Adrenal gland (tissue), 12 donors: ENCODE measurements around the gene EFNA3. TPM values are rescaled to one million over a fixed set of nuclear protein-coding genes. Genes with fewer than 3 reads are reported as not detected.

Experiments used
- DNase-seq, 7 donors: peaks; one replicate each; pipeline ENCODE4 v3.0.0-alpha.2; 2019 to 2020
- H3K27ac ChIP-seq, 5 donors: fragments of 200-600 bp; sonication (generic) in 4 of 5; 1 replicate in 3 of 5; 2 replicates in 2 of 5; pipeline versions ENCODE4 v1.5.1 to v1.8.0; 2016 to 2020; ENCODE audit warnings: mild to moderate bottlenecking in 1 of 5
- H3K27me3 ChIP-seq: fragments of 200-600 bp; 2 replicates; pipeline ENCODE4 v1.8.0; 2021
- H3K36me3 ChIP-seq, 2 donors: fragments of 200-600 bp; replicated peaks in 1 of 2; 1 replicate in 1 of 2; 2 replicates in 1 of 2; pipeline versions ENCODE4 v1.5.1 to v1.8.0; 2018 to 2022
- H3K4me1 ChIP-seq, 2 donors: fragments of 200-600 bp; replicated peaks in 1 of 2; 1 replicate in 1 of 2; 2 replicates in 1 of 2; pipeline versions ENCODE4 v1.5.1 to v1.8.0; 2018 to 2021
- H3K4me3 ChIP-seq, 4 donors: fragments of 200-600 bp; sonication (generic) in 3 of 4; one replicate each; pipeline ENCODE4 v1.5.1; 2016 to 2018
- H3K9me3 ChIP-seq, 3 donors: fragments of 200-600 bp; sonication (generic) in 1 of 3; replicated peaks in 1 of 3; 1 replicate in 2 of 3; 2 replicates in 1 of 3; pipeline versions ENCODE4 v1.5.1 to v1.8.0; 2016 to 2021
- POLR2A ChIP-seq, 2 donors: fragments of 450-650 bp; IDR thresholded peaks; one replicate each; pipeline ENCODE4 v1.6.1; 2017; ENCODE audit warnings: antibody characterized with exemption in 2 of 2, mild to moderate bottlenecking in 2 of 2, moderate library complexity in 1 of 2
- WGBS, 4 donors: extraction: QIAGEN DNeasy Blood & Tissue Kit in 2 of 4; methylation state at CpG; one replicate each; pipeline versions ENCODE4 v1.1.5 to v1.1.7; 2013 to 2017; 5-methylcytosine and 5-hydroxymethylcytosine counted together
- intact Hi-C, 2 donors: fragments of 100-400 bp; cut with DNase I; formaldehyde crosslinking; loops; one replicate each; pipeline versions ENCODE4 v1.14.1 to v1.15.0; 2022 to 2023
- polyA plus RNA-seq, 3 donors: library from polyadenylated mRNA; stranded (reverse); fragments of 200-250 nt in 2 of 3; fragments of 350-450 nt in 1 of 3; fragmentation: Illumina TruSeq in 1 of 3; extraction: RNeasy Lipid Tissue Mini Kit (QIAGEN cat#74804) in 1 of 3; gene quantifications; one replicate each; pipeline ENCODE4 v1.2.3, GENCODE V29; 2013 to 2014
- total RNA-seq, 9 donors: library from RNA; depleted of rRNA in 4 of 9; stranded (reverse); fragments of >200 nt in 4 of 9; fragments of 120-200 nt in 1 of 9; fragmentation: NEBNext Ultra II Directional in 1 of 9; extraction: Animal tissue kit (Norgen Biotek cat#: 25700) in 1 of 9; gene quantifications; one replicate each; pipeline versions ENCODE4 v1.1.0 to v1.2.4, GENCODE V29; 2013 to 2023
- TF ChIP-seq, protein P1 (sequence below), 6 experiments: fragments of 450-650 bp in 4 of 6; fragments of 200-600 bp in 2 of 6; sonication (generic) in 1 of 6; IDR thresholded peaks; 1 replicate in 5 of 6; 2 replicates in 1 of 6; pipeline versions ENCODE4 v1.5.1 to v1.8.0; 2016 to 2021; ENCODE audit warnings: antibody characterized with exemption in 6 of 6, mild to moderate bottlenecking in 2 of 6, moderate library complexity in 1 of 6
- donor health status: healthy with polysubstance abuse.
- donor health status: Bipolar disorder and iron deficiency.
- donor health status: DM: yes; HTN: yes; CAD: no.
- donor health status: DM: no; HTN: no; CAD: no.
- donor health status: DM: no; HTN: no; CAD: no.
- donor health status: DM: yes; HTN: yes; CAD: no.

Gene EFNA3
- total and polyA plus RNA-seq, 12 donors, result 1.4 to 7.3 (median 3.3) TPM

DNA sequence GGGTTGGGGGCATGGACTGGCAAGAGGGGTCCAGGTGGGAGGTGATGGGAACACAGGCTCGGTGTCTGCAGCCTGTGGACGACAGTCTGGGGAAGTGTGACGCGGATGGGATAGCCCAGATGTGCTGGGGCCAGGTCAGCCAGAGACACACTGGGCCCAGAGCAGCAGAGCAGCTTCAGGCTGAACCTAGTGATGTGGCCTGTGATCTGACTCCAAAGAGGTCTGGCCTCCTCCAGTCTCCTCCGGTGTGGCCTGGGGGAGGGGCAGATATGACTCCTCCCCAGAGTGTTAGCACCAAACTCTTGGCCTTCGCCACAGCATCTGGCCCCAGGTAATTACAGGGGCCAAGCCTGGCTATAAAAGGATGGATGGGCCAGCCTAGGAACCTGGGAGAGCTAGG lies 13.5 kb downstream of the EFNA3 start:
- H3K4me1 ChIP-seq, result peaks cover 0 to 5% of the 10 kb centered on the region in 2 donors
- TF ChIP-seq, protein P1, sequence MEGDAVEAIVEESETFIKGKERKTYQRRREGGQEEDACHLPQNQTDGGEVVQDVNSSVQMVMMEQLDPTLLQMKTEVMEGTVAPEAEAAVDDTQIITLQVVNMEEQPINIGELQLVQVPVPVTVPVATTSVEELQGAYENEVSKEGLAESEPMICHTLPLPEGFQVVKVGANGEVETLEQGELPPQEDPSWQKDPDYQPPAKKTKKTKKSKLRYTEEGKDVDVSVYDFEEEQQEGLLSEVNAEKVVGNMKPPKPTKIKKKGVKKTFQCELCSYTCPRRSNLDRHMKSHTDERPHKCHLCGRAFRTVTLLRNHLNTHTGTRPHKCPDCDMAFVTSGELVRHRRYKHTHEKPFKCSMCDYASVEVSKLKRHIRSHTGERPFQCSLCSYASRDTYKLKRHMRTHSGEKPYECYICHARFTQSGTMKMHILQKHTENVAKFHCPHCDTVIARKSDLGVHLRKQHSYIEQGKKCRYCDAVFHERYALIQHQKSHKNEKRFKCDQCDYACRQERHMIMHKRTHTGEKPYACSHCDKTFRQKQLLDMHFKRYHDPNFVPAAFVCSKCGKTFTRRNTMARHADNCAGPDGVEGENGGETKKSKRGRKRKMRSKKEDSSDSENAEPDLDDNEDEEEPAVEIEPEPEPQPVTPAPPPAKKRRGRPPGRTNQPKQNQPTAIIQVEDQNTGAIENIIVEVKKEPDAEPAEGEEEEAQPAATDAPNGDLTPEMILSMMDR (IDR thresholded peaks at IDR 0.05), result no peak
- no peak for TF ChIP-seq POLR2A (IDR thresholded peaks at IDR 0.05)
- no peak overlapping the region for H3K4me3 ChIP-seq
- intact Hi-C loops, result loop anchor here (2.0 to 5.0 kb wide), 2 partner anchors 35 to 75 kb away; partner anchors contain the start of gene EFNA1 (in 1 of the 2)
- WGBS, 4 donors, result 67 to 74% (median 70%) methylated on average over 5 to 6 of the region's 6 CpGs
- no peak overlapping the region for H3K27ac ChIP-seq
- DNase-seq, result no peak
- H3K9me3 ChIP-seq, result no peaks in the 10 kb centered on the region
- no peaks in the 10 kb centered on the region for H3K27me3 ChIP-seq
- H3K36me3 ChIP-seq, result no peaks in the 10 kb centered on the region

GRCh38 chr1:155092641-155093040 lies 14.0 kb downstream of the EFNA3 start:
- intact Hi-C loops, result loop anchor here (2.0 to 5.0 kb wide), 2 partner anchors 35 to 74 kb away; partner anchors contain the start of gene EFNA1 (in 1 of the 2)
- no peak for TF ChIP-seq POLR2A (IDR thresholded peaks at IDR 0.05)
- Histone ChIP-seq H3K36me3 (no peaks in the 10 kb centered on the region), H3K27ac (no peak overlapping the region), H3K4me1 (peaks cover 0 to 5% of the 10 kb centered on the region in 2 donors), H3K9me3 (no peaks in the 10 kb centered on the region), H3K4me3 (no peak overlapping the region), H3K27me3 (no peaks in the 10 kb centered on the region)
- no peak for DNase-seq
- WGBS, 4 donors, result 71 to 84% (median 81%) methylated on average over 12 of the region's 12 CpGs

- 22 to 37% (median 32%) methylated on average over 10 to 13 of the region's 13 CpGs for WGBS, 4 donors
- Histone ChIP-seq H3K9me3 (no peaks in the 10 kb centered on the region), H3K4me1 (peaks cover 0 to 5% of the 10 kb centered on the region in 2 donors), H3K27me3 (no peaks in the 10 kb centered on the region), H3K36me3 (no peaks in the 10 kb centered on the region), H3K4me3 (no peak overlapping the region), H3K27ac (peak overlapping the region in 1 of 5 donors; percentile 31)
- TF ChIP-seq, protein P1 (IDR thresholded peaks at IDR 0.05), result peak; percentile 9 to 47 (median 35)
- TF ChIP-seq POLR2A (IDR thresholded peaks at IDR 0.05), result no peak
- intact Hi-C loops, result loop anchor here (2.0 to 5.0 kb wide), 2 partner anchors 33 to 73 kb away; partner anchors contain the start of gene EFNA1 (in 1 of the 2)
- peak in 1 of 7 donors; percentile 37 for DNase-seq
Observed at GRCh38 chr1:155093911-155094621, 15.4 kb downstream of the EFNA3 start.

GRCh38 chr1:155094622-155094948 lies 15.9 kb downstream of the EFNA3 start:
- no peaks in the 10 kb centered on the region for H3K27me3 ChIP-seq
- intact Hi-C loops, result loop anchor here in 1 of 2 donors (5.0 kb wide), 1 partner anchor 33 kb away; the partner anchor contains the start of gene EFNA1
- peaks cover 0 to 5% of the 10 kb centered on the region in 2 donors for H3K4me1 ChIP-seq
- 67 to 79% (median 74%) methylated on average over 2 of the region's 2 CpGs for WGBS, 4 donors
- no peak for DNase-seq
- no peak overlapping the region for H3K4me3 ChIP-seq
- H3K36me3 ChIP-seq, result no peaks in the 10 kb centered on the region
- no peaks in the 10 kb centered on the region for H3K9me3 ChIP-seq
- TF ChIP-seq POLR2A (IDR thresholded peaks at IDR 0.05), result no peak
- TF ChIP-seq, protein P1 (IDR thresholded peaks at IDR 0.05), result no peak
- H3K27ac ChIP-seq, result no peak overlapping the region
